Measurements from ENCODE around the gene RNF150.

- TF ChIP-seq, protein P1, sequence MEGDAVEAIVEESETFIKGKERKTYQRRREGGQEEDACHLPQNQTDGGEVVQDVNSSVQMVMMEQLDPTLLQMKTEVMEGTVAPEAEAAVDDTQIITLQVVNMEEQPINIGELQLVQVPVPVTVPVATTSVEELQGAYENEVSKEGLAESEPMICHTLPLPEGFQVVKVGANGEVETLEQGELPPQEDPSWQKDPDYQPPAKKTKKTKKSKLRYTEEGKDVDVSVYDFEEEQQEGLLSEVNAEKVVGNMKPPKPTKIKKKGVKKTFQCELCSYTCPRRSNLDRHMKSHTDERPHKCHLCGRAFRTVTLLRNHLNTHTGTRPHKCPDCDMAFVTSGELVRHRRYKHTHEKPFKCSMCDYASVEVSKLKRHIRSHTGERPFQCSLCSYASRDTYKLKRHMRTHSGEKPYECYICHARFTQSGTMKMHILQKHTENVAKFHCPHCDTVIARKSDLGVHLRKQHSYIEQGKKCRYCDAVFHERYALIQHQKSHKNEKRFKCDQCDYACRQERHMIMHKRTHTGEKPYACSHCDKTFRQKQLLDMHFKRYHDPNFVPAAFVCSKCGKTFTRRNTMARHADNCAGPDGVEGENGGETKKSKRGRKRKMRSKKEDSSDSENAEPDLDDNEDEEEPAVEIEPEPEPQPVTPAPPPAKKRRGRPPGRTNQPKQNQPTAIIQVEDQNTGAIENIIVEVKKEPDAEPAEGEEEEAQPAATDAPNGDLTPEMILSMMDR (IDR thresholded peaks at IDR 0.05): no peak
- TF ChIP-seq EP300 (IDR thresholded peaks at IDR 0.05): no peak
These were observed 57.7 kb downstream of the RNF150 start for GRCh38 chr4:141075553-141075952.
